ENCODE data around the gene FAM120B.

Gene FAM120B

DNA sequence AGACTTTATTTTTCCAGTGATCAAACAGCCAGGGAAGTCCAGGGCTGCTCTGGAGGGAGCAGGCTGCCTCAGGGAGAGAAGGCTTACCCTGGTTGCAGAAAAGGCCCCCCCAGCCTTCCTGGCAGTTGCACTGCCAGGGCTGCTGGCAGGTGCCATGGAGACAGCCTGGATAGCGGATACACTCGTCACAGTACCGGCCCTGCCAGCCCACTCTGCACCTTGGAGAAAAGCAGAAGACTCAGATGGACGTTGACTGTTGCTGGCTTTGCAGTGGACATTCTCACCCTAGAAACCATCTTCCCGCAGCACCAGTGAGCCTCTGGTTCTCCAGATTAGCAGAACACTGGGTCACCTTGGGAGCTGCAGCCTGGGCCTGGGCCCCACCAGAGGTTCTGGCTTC, 21.1 kb upstream of the FAM120B start:
- in situ Hi-C loops (cut with MboI; ENCODE audit: low sequenced_read_pairs, unreplicated experiment), result no loop called here
- TF ChIP-seq, protein P1, sequence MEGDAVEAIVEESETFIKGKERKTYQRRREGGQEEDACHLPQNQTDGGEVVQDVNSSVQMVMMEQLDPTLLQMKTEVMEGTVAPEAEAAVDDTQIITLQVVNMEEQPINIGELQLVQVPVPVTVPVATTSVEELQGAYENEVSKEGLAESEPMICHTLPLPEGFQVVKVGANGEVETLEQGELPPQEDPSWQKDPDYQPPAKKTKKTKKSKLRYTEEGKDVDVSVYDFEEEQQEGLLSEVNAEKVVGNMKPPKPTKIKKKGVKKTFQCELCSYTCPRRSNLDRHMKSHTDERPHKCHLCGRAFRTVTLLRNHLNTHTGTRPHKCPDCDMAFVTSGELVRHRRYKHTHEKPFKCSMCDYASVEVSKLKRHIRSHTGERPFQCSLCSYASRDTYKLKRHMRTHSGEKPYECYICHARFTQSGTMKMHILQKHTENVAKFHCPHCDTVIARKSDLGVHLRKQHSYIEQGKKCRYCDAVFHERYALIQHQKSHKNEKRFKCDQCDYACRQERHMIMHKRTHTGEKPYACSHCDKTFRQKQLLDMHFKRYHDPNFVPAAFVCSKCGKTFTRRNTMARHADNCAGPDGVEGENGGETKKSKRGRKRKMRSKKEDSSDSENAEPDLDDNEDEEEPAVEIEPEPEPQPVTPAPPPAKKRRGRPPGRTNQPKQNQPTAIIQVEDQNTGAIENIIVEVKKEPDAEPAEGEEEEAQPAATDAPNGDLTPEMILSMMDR (IDR thresholded peaks at IDR 0.05; ENCODE audit: borderline replicate concordance, control extremely low read depth, extremely low read depth, insufficient read depth, missing control alignments), result no peak
- no peak for DNase-seq (ENCODE audit: low spot score)

DNA sequence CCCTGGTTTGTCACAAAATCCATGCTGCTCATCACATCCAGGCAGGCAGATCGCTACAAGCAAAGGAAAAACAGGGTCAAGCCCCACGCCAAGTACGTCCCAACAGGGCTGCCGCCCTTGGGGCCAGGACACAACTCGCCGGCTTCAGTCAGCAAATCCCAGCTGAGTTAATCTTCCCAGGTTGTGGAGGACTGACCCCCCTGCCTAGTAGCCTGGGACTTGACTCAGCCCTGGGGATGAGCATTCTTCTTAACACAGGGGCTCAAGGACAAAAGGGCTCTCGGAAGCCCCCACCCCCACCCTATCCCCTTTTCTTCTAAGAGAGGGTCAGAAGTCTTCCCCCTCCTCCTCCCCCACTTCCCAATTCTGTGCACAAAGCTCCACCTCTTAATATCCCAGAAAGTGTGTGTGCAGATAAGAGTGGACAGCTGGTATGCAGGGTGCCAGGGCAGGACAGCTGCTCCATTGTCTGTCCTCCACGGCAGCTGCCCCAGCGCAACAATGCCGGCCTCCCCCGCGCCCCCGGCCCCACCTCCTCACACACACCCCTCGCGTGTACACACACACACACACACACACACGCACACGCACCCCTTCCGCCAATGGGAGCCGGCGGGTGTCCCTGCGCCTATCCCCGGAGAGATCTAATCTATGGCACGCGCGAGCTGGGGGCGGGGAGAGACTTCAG, 20.2 kb upstream of the FAM120B start:
- DNase-seq (ENCODE audit: low spot score), result no peak

DNA sequence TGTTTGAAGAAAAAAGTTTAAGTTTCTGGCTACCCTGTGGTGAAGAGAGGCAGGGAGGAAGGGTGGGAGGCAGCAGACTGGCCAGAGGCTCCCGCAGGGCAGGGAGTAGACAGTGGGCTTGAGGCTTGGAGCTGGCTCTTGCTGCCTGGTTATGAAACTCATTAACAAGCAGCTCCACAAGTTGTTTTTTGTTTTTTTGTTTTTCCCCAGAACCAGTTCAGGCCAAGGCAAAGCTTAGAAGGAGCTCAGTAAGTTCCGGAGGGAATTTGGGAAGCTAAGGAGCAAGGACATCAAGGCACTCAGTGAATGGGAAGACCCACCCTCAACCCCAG, 19.7 kb upstream of the FAM120B start:
- TF ChIP-seq, protein P1 (IDR thresholded peaks at IDR 0.05; ENCODE audit: borderline replicate concordance, control extremely low read depth, extremely low read depth, insufficient read depth, missing control alignments), result no peak
- in situ Hi-C loops (cut with MboI; ENCODE audit: low sequenced_read_pairs, unreplicated experiment), result no loop called here

More for the DNA sequence above, 20.2 kb upstream of the FAM120B start:
- TF ChIP-seq, protein P1 (IDR thresholded peaks at IDR 0.05; ENCODE audit: borderline replicate concordance, control extremely low read depth, extremely low read depth, insufficient read depth, missing control alignments), result no peak
- in situ Hi-C loops (cut with MboI; ENCODE audit: low sequenced_read_pairs, unreplicated experiment), result no loop called here

DNA sequence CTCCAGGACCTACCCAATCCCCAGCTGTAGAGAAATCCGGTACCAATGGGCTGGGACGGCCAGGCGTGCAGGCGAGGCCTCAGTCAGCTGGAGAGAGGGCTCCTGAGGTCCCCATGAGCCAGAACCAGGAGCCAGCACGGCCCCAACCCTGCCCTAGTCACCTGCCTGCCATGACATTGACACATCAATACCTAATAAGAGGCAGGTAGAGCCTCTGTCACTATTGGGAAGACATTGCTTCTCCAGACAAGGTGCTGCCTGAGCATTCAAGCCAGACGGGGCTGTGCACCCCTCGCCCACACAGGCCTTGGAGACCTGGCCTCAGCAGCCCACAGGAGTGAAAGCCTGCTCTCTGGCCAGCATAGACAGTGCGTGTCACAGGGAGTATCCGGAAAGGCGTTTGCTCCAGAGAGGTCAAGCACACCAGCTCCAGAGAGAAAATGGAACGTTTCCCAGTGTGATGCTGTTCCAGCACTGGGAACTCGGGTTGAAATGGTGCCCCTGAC, 19.1 kb upstream of the FAM120B start:
- DNase-seq (ENCODE audit: low spot score), result no peak
- TF ChIP-seq, protein P1 (IDR thresholded peaks at IDR 0.05; ENCODE audit: borderline replicate concordance, control extremely low read depth, extremely low read depth, insufficient read depth, missing control alignments), result no peak
- in situ Hi-C loops (cut with MboI; ENCODE audit: low sequenced_read_pairs, unreplicated experiment), result no loop called here

More for the DNA sequence above, 19.7 kb upstream of the FAM120B start:
- no peak for DNase-seq (ENCODE audit: low spot score)

DNA sequence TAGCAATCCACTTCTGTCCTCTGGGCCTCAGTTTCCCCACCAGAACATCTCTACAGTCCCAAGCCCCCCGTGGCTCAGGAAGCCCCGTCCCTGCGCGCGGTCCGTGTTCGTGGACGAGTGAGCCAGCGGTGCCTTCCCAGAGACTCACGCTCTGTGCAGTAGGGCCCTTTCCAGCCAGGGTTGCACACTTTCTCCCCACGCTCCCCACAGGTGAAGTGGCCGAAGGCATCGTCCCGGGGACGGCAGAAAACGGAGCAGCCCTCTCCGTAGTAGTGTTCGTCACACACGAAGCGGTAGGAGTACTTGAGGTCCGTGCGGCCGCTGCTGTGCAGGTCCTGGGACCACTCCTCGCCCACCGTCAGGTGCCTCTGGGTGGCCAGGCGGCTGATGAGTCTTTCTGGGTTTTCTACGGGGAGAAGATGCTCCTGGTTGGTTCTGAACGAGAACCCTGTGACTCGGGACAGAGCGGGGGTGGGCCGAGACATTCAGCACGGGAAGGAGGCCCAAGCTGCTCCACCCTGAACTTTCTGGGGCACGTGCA, 18.4 kb upstream of the FAM120B start:
- in situ Hi-C loops (cut with MboI; ENCODE audit: low sequenced_read_pairs, unreplicated experiment), result no loop called here
- no peak for DNase-seq (ENCODE audit: low spot score)
- TF ChIP-seq, protein P1 (IDR thresholded peaks at IDR 0.05; ENCODE audit: borderline replicate concordance, control extremely low read depth, extremely low read depth, insufficient read depth, missing control alignments), result no peak

DNA sequence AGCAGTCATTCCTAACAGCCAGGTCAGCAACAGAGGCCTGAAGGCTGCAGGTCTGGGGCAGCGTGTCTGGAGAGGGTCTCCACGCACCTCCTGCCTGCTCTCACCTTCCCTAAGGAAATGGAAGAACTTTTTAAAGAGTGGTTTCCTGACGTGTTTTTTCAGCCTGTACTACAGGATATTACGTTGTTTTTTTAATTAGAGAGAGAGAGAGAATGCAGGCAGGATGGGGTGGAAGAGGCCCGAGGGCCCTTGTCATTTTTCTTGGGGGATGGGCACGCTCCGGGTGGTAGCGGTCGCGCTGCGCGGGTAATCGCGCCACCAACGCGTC, 17.7 kb upstream of the FAM120B start:
- in situ Hi-C loops (cut with MboI; ENCODE audit: low sequenced_read_pairs, unreplicated experiment), result no loop called here
- no peak for DNase-seq (ENCODE audit: low spot score)
- TF ChIP-seq, protein P1 (IDR thresholded peaks at IDR 0.05; ENCODE audit: borderline replicate concordance, control extremely low read depth, extremely low read depth, insufficient read depth, missing control alignments), result no peak
